ENCODE results near the gene NGEF. TPM values are rescaled to one million over a fixed set of nuclear protein-coding genes. Genes with fewer than 3 reads are reported as not detected.

The NGEF gene
- total and polyA plus RNA-seq, 2 experiments from 2014 or later = 2.0 to 2.9 TPM

- no peak for TF ChIP-seq CTCF (IDR thresholded peaks at IDR 0.05; ENCODE audit: low read depth, low read length)
- Histone ChIP-seq H3K27me3 (no peaks in the 10 kb centered on the region), H3K27ac (no peak overlapping the region), H3K4me1 (ENCODE audit: low read depth) (no peaks in the 10 kb centered on the region), H3K9me3 (ENCODE audit: low read depth) (no peaks in the 10 kb centered on the region), H3K4me3 (no peak overlapping the region), H3K36me3 (no peaks in the 10 kb centered on the region)
- DNase-seq (ENCODE audit: low read depth in 1 of 2, low spot score in 1 of 2) = no peak
Measured at GRCh38 chr2:233035426-233036161, 22.5 kb upstream of the NGEF start.

GRCh38 chr2:233034091-233034882 is 21.2 kb upstream of the NGEF start:
- Histone ChIP-seq H3K4me1 (ENCODE audit: low read depth) (no peaks in the 10 kb centered on the region), H3K27me3 (no peaks in the 10 kb centered on the region), H3K36me3 (no peaks in the 10 kb centered on the region), H3K27ac (no peak overlapping the region), H3K9me3 (ENCODE audit: low read depth) (no peaks in the 10 kb centered on the region), H3K4me3 (no peak overlapping the region)
- TF ChIP-seq CTCF (IDR thresholded peaks at IDR 0.05; ENCODE audit: low read depth, low read length) = no peak
- no peak for DNase-seq (ENCODE audit: low read depth in 1 of 2, low spot score in 1 of 2)

- Histone ChIP-seq H3K4me3 (no peak overlapping the region), H3K9me3 (ENCODE audit: low read depth) (no peaks in the 10 kb centered on the region), H3K27ac (no peak overlapping the region), H3K36me3 (no peaks in the 10 kb centered on the region), H3K4me1 (ENCODE audit: low read depth) (no peaks in the 10 kb centered on the region), H3K27me3 (no peaks in the 10 kb centered on the region)
- DNase-seq (ENCODE audit: low read depth in 1 of 2, low spot score in 1 of 2) = no peak
- TF ChIP-seq CTCF (IDR thresholded peaks at IDR 0.05; ENCODE audit: low read depth, low read length) = no peak
Measured at GRCh38 chr2:233033672-233034071, 20.6 kb upstream of the NGEF start.

GRCh38 chr2:233032551-233033320 is 19.7 kb upstream of the NGEF start, which contains the start of gene NEU2:
Gene NEU2 (plus strand): TSS chr2:233032672. CDS start chr2:233032672, 0 bp downstream.
- Histone ChIP-seq H3K4me1 (ENCODE audit: low read depth) (no peaks in the 10 kb centered on the region), H3K27ac (no peak within 1 kb of the TSS), H3K9me3 (ENCODE audit: low read depth) (no peaks in the 10 kb centered on the region), H3K4me3 (no peak within 1 kb of the TSS), H3K36me3 (no peaks in the 10 kb centered on the region), H3K27me3 (no peaks in the 10 kb centered on the region)
- TF ChIP-seq CTCF (IDR thresholded peaks at IDR 0.05; ENCODE audit: low read depth, low read length) = no peak
- DNase-seq (ENCODE audit: low read depth in 1 of 2, low spot score in 1 of 2) = no peak
